Hepatocyte (in vitro differentiated cells): Measurements from ENCODE around the gene HIP1.

Experiments used
- EZH2 ChIP-seq: fragments of 200-600 bp; sonication (generic); IDR thresholded peaks from 2 replicates; pipeline ENCODE4 v1.6.1; 2016; ENCODE audit warnings: antibody characterized with exemption, mild to moderate bottlenecking, borderline replicate concordance
- TF ChIP-seq, protein P1 (sequence below): fragments of 200-600 bp; sonication (generic); IDR thresholded peaks from 2 replicates; pipeline ENCODE4 v1.5.1; 2016; ENCODE audit warnings: antibody characterized with exemption, mild to moderate bottlenecking; ENCODE audit not compliant: poor library complexity

DNA sequence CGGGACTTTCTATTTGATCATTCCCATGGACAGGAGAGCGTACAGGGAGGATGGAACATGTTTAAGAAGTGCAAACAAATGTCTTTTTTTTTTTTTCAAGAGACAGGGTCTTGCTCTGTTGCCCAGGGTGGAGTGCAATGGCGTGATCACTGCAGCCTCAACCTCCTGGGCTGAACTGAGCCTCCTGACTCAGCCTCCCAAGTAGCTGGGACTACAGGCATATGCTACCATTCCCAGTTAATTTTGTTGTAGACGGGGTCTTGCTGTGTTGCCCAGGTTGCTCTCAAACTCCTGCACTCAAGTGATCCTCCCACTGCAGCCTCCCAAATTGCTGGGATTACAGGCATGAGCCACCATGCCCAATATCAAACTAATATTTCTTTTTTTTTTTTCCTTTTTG is 206.1 kb downstream of the HIP1 start:
- TF ChIP-seq EZH2 = no peak
- TF ChIP-seq, protein P1, sequence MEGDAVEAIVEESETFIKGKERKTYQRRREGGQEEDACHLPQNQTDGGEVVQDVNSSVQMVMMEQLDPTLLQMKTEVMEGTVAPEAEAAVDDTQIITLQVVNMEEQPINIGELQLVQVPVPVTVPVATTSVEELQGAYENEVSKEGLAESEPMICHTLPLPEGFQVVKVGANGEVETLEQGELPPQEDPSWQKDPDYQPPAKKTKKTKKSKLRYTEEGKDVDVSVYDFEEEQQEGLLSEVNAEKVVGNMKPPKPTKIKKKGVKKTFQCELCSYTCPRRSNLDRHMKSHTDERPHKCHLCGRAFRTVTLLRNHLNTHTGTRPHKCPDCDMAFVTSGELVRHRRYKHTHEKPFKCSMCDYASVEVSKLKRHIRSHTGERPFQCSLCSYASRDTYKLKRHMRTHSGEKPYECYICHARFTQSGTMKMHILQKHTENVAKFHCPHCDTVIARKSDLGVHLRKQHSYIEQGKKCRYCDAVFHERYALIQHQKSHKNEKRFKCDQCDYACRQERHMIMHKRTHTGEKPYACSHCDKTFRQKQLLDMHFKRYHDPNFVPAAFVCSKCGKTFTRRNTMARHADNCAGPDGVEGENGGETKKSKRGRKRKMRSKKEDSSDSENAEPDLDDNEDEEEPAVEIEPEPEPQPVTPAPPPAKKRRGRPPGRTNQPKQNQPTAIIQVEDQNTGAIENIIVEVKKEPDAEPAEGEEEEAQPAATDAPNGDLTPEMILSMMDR = no peak
